K562 (cell line): ENCODE data around the gene SNRPD2. TPM values are rescaled to one million over a fixed set of nuclear protein-coding genes. Genes with fewer than 3 reads are reported as not detected.

Experiments
- ATF7 ChIP-seq: fragments of 450-650 bp; IDR thresholded peaks from 2 replicates; pipeline ENCODE4 v1.7.1; 2014; ENCODE audit warnings: mild to moderate bottlenecking, moderate library complexity
- CBX2 ChIP-seq: fragments of 200-600 bp; sonication (generic); IDR thresholded peaks from one replicate; pipeline ENCODE4 v1.6.1; 2012; ENCODE audit warnings: mild to moderate bottlenecking, low read length, inconsistent platforms; ENCODE audit not compliant: insufficient read depth, poor library complexity, severe bottlenecking
- CTBP1 ChIP-seq: fragments of 450-650 bp; IDR thresholded peaks from 2 replicates; pipeline ENCODE4 v1.6.1; 2016; ENCODE audit warnings: borderline replicate concordance
- IRF2 ChIP-seq: sonication (generic); formaldehyde crosslinking; IDR thresholded peaks from 2 replicates; pipeline ENCODE4 v1.8.1; 2022; ENCODE audit warnings: mild to moderate bottlenecking, missing genetic modification reagents
- NR2C1 ChIP-seq, 2 experiments: fragments of 450-650 bp; IDR thresholded peaks; 2 replicates each; pipeline ENCODE4 v1.6.1; 2017; ENCODE audit warnings: mild to moderate bottlenecking in 2 of 2, antibody characterized with exemption in 1 of 2, inconsistent platforms in 1 of 2, missing compliant biosample characterization in 1 of 2, missing genetic modification characterization in 1 of 2
- PATZ1 ChIP-seq: fragments of 250-450 bp; sonication (Bioruptor Pico); IDR thresholded peaks from 2 replicates; pipeline ENCODE4 v1.5.0; 2020; ENCODE audit warnings: mild to moderate bottlenecking, borderline replicate concordance
- PTTG1 ChIP-seq: fragments of 450-650 bp; IDR thresholded peaks from 2 replicates; pipeline ENCODE4 v1.6.1; 2016; ENCODE audit warnings: low read depth, mild to moderate bottlenecking, missing genetic modification characterization, missing compliant biosample characterization
- RNF2 ChIP-seq: sonication (generic); IDR thresholded peaks from 2 replicates; pipeline ENCODE4 v1.6.1; 2016
- SMAD4 ChIP-seq: fragments of 250-450 bp; sonication (Bioruptor Pico); conservative IDR thresholded peaks from 2 replicates; pipeline ENCODE4 v1.8.0; 2021; ENCODE audit warnings: inconsistent platforms, mild to moderate bottlenecking, moderate library complexity
- SRSF3 ChIP-seq: fragments of 200-400 bp; formaldehyde crosslinking; IDR thresholded peaks from 2 replicates; pipeline ENCODE4 v1.6.1; 2016; ENCODE audit warnings: mild to moderate bottlenecking, low read length, moderate library complexity; ENCODE audit not compliant: insufficient read depth
- SRSF9 ChIP-seq: fragments of 200-400 bp; formaldehyde crosslinking; IDR thresholded peaks from 2 replicates; pipeline ENCODE4 v1.6.1; 2017; ENCODE audit warnings: low read depth, low read length, borderline replicate concordance
- TAF7 ChIP-seq: fragments of 450-650 bp; IDR thresholded peaks from 2 replicates; pipeline ENCODE4 v1.6.1; 2016; ENCODE audit warnings: missing genetic modification characterization, missing compliant biosample characterization
- TEAD1 ChIP-seq, 2 experiments: fragments of 450-650 bp in 1 of 2; sonication (generic) in 1 of 2; formaldehyde crosslinking; IDR thresholded peaks; 2 replicates each; pipeline versions ENCODE4 v1.4.0 to v1.8.0; 2020 to 2022; ENCODE audit warnings: mild to moderate bottlenecking in 2 of 2, missing genetic modification reagents in 1 of 2
- VEZF1 ChIP-seq: fragments of 200-800 bp; sonication (Bioruptor generic); IDR thresholded peaks from 2 replicates; pipeline ENCODE4 v1.6.1; 2017; ENCODE audit warnings: missing genetic modification characterization, missing compliant biosample characterization
- ZNF444 ChIP-seq: fragments of 250-450 bp; sonication (Bioruptor Pico); IDR thresholded peaks from 2 replicates; pipeline ENCODE4 v1.4.0; 2020; ENCODE audit warnings: mild to moderate bottlenecking, moderate library complexity
- ZNF551 ChIP-seq: fragments of 250-450 bp; sonication (Bioruptor Pico); IDR thresholded peaks from 2 replicates; pipeline ENCODE4 v1.5.0; 2021; ENCODE audit warnings: mild to moderate bottlenecking, moderate library complexity
- polyA plus RNA-seq, 8 experiments: library from polyadenylated mRNA; depleted of rRNA in 4 of 8; stranded (reverse) in 5 of 8; unstranded in 3 of 8; fragments of >200 nt; fragmentation: Nextera tagmentation in 2 of 8; fragmentation: Illumina TruSeq in 1 of 8; extraction: Ambion mirVana in 2 of 8; extraction: Trizol in 1 of 8; gene quantifications; 2 replicates each; pipeline versions ENCODE4 v1.2.1 to v1.2.3, GENCODE V29; 2011 to 2014; ENCODE audit warnings: inconsistent platforms in 1 of 8, missing spikeins in 1 of 8
- total RNA-seq, 7 experiments: library from RNA; depleted of rRNA in 6 of 7; stranded (reverse); fragments of >200 nt in 6 of 7; fragmentation: Illumina TruSeq in 2 of 7; extraction: Trizol in 2 of 7; gene quantifications; 2 replicates each; pipeline versions ENCODE4 v1.2.1 to v1.2.3, GENCODE V29; 2011 to 2021; ENCODE audit warnings: low replicate concordance in 1 of 7
- TF ChIP-seq, protein P1 (sequence below): sonication (generic); formaldehyde crosslinking; IDR thresholded peaks from 2 replicates; pipeline ENCODE4 v1.9.0; 2022; ENCODE audit warnings: mild to moderate bottlenecking, missing genetic modification reagents
- TF ChIP-seq, protein P2 (sequence below): fragments of 200-800 bp; sonication (Bioruptor generic); IDR thresholded peaks from 2 replicates; pipeline ENCODE4 v1.6.1; 2016; ENCODE audit warnings: missing genetic modification characterization, missing compliant biosample characterization

The SNRPD2 gene
- total and polyA plus RNA-seq, 9 of the 15 experiments (the other 6 are each of a cell fraction or from before 2014, with no cell fraction given): 728 to 4,411 (median 1,029) TPM

DNA sequence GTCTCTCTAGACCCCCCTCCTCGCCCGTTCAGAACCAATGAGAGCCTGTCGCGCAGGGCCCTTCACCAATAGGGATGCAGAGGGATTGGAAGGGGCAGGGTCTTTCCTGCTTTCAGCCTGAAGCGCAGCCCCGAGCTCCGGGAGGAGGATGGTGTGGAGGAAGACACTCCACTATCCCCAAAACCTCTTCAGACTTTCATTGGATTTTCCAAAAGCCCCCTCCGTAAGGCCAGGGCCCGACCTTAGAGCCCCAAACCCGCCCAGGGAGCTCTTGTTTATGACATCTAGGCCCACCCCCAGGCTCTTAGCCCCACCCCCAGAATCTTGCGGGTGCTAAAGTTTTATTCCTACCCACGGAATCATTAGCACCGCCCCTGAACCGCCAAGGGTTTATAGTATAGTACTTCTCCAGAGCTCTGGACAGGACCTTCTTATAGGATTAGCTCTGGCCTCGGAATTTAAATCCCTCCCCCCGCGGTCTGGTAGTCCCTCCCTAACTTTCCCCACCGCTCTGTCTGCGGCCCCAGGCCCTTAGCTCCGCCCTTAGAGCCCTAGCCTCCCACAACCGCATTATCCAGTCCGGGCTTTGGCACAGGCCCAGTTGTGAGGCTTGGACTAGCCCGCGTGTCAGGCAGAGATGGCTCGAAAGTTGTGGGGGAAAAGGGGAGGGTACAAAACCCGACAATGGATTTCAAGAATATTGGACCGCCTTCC, 46.0 kb downstream of the SNRPD2 start (continued):
- no peak for TF ChIP-seq TAF7
- no peak for TF ChIP-seq IRF2
- no peak for TF ChIP-seq PTTG1 (tag)
- TF ChIP-seq ATF7: peak; percentile 79; the same call in 1 of the 2 replicates
- TF ChIP-seq TEAD1 (CRISPR knock-in tag; IDR thresholded peaks at IDR 0.05): peak in 1 of 2 experiments; percentile 77; a peak in 2 of 4 replicates
- TF ChIP-seq SMAD4: peak; percentile 72
- peak; percentile 77 for TF ChIP-seq VEZF1 (CRISPR knock-in tag)
- TF ChIP-seq PATZ1 (CRISPR knock-in tag): no peak
- no peak for TF ChIP-seq CBX2
- peak; percentile 86 for TF ChIP-seq RNF2
- TF ChIP-seq NR2C1 (IDR thresholded peaks at IDR 0.05): no peak
- no peak for TF ChIP-seq NR2C1 (tag; IDR thresholded peaks at IDR 0.05)
- TF ChIP-seq ZNF551 (CRISPR knock-in tag): no peak
- TF ChIP-seq, protein P1, sequence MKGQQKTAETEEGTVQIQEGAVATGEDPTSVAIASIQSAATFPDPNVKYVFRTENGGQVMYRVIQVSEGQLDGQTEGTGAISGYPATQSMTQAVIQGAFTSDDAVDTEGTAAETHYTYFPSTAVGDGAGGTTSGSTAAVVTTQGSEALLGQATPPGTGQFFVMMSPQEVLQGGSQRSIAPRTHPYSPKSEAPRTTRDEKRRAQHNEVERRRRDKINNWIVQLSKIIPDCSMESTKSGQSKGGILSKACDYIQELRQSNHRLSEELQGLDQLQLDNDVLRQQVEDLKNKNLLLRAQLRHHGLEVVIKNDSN (CRISPR knock-in tag): no peak
- TF ChIP-seq SRSF9: no peak
- TF ChIP-seq CTBP1: peak; percentile 74
- TF ChIP-seq ZNF444 (CRISPR knock-in tag): no peak
- TF ChIP-seq SRSF3: no peak
- TF ChIP-seq, protein P2, sequence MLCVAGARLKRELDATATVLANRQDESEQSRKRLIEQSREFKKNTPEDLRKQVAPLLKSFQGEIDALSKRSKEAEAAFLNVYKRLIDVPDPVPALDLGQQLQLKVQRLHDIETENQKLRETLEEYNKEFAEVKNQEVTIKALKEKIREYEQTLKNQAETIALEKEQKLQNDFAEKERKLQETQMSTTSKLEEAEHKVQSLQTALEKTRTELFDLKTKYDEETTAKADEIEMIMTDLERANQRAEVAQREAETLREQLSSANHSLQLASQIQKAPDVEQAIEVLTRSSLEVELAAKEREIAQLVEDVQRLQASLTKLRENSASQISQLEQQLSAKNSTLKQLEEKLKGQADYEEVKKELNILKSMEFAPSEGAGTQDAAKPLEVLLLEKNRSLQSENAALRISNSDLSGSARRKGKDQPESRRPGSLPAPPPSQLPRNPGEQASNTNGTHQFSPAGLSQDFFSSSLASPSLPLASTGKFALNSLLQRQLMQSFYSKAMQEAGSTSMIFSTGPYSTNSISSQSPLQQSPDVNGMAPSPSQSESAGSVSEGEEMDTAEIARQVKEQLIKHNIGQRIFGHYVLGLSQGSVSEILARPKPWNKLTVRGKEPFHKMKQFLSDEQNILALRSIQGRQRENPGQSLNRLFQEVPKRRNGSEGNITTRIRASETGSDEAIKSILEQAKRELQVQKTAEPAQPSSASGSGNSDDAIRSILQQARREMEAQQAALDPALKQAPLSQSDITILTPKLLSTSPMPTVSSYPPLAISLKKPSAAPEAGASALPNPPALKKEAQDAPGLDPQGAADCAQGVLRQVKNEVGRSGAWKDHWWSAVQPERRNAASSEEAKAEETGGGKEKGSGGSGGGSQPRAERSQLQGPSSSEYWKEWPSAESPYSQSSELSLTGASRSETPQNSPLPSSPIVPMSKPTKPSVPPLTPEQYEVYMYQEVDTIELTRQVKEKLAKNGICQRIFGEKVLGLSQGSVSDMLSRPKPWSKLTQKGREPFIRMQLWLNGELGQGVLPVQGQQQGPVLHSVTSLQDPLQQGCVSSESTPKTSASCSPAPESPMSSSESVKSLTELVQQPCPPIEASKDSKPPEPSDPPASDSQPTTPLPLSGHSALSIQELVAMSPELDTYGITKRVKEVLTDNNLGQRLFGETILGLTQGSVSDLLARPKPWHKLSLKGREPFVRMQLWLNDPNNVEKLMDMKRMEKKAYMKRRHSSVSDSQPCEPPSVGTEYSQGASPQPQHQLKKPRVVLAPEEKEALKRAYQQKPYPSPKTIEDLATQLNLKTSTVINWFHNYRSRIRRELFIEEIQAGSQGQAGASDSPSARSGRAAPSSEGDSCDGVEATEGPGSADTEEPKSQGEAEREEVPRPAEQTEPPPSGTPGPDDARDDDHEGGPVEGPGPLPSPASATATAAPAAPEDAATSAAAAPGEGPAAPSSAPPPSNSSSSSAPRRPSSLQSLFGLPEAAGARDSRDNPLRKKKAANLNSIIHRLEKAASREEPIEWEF (CRISPR knock-in tag): no peak
